Stimulated activated CD8-positive, alpha-beta memory T cell treated with anti-CD3 and anti-CD28 coated beads, Interleukin-4, amount 100 ng/mL, for 48 hours (primary cell): ENCODE data around the gene SPATS2L.

Experiments
- DNase-seq: peaks from one replicate; pipeline ENCODE4 v3.0.0-alpha.2; 2020

SPATS2L gene

GRCh38 chr2:200297989-200298388, 8.5 kb upstream of the SPATS2L start:
- DNase-seq: no peak

- DNase-seq: no peak
These were observed 7.7 kb upstream of the SPATS2L start for GRCh38 chr2:200298816-200299215.

GRCh38 chr2:200300065-200300464, 6.4 kb upstream of the SPATS2L start:
- DNase-seq: no peak

DNA sequence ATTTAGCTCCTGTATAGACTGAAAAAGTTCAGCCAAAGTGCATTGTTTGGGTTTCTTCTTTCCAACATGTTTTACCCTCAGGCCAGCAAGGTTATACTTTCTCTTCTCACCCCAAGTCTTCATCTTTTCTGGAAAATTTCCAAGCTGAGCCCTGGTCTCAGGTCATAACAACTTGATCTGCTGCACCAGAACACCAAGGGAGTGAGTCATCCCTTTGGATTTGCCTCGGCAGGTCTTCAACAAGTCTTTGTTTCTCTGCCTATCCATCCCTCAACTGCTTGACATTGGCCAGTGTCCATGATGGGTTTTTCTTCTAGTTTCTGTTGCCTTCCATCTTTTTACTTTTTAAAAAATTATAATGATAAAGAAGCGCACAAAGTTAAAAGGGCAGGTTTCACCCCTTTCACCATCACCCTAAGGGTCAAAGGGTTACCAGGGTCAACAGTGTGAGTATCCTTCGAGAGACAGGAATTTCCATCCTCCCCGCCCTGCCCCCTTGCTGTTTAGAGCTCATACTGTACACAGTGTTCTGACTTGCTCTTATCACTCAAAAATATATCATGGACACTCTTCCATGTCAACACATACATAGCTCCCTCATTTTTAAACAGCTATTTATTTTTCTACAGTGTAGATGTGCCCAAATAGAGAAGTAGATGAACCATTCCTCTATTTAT, 5.7 kb upstream of the SPATS2L start:
- DNase-seq: no peak

DNA sequence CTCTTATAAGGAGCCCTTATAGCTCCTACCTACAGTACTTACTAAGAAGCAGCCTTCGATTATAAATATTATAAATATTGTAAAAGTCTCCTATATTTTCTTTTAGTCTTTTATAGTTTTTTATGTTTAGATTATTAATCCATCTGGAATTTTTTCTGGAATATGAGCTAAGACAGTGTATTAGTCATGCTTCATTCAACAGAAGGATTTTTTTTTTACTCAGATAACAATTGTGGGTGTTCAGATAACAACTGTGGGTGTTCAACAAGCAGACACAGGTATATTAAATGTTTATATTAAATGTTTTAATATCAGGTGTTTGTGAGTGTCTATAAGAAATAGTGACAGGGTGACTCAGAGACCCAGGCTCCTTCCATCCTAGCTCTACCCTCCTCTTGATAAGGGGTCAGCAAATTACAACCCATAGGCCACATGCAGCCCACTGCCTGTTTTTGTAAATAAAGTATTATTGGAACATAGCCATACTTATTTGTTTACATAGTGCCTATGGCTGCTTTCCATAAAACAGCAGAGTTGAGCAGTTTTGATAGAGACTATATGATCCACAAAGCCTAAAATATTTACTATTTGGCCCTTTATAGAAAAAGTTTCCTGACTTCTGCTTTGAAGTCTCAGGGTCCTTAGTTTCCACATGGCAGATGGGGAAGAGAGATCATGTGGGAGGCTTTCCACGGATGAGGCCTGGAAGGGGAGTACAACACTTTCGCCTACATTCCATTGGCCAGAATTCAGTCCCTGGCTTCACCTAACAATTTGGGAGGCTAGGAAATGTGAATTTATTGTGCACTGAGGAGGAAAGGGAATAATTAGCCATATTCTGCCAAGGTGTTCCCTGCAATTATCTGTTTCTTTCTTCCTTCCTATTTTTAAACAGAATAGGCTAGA, 4.3 kb upstream of the SPATS2L start:
- no peak for DNase-seq

DNA sequence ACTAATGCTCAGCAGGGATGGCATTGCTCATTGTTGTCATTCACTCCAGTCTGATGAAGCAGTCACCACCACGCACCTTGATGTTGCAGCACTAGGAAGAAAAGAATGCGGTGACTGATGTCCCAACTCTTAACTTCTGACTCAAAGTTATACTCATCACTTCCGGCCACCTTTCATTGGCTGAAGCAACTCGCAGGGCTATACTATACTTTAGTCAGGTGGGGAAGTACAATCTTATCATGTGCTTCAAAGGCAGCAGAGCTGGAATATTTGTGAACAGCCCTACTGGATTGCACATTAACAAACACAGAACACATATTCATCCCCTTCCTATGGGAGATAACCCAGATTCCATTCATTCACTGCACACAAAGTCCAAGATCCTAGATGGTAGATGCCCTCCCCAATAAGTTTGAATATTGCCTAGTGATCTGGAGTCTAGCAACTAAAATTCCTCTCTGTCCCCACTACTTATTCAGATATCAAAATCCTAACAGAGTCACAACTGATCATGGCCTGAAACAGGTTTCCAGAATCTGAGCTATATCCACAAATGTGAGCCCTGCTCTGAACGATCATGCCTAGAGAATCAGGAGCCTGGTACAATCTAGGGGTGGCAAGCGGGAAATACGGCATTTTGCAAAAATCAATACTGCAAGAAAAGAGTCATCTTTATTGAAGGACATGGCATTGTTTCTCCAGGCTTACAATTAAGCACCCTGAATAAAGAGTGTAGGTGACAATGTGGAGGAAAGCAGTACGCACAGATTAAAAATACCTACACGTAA, 3.4 kb upstream of the SPATS2L start:
- no peak for DNase-seq

DNA sequence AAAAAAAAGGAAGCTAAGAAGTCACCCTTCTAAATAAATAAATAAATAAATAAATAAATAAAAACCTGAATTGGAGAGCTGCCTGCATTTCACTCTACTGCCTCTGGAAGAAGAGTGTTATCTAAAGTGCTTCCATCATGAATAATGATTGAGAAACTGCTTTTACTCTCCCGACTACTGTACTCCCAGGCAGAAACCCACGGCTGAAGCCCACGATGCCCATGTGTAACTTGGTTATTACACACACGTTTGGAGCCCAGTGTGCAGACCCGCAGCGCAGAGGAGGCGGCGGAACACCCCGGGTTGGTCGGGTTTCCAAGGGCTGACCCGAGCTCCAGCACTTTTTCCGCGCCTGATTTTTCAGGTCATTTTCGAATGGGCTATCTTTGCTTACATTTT, 697 bp upstream of the SPATS2L start:
- DNase-seq: peak; percentile 34

DNA sequence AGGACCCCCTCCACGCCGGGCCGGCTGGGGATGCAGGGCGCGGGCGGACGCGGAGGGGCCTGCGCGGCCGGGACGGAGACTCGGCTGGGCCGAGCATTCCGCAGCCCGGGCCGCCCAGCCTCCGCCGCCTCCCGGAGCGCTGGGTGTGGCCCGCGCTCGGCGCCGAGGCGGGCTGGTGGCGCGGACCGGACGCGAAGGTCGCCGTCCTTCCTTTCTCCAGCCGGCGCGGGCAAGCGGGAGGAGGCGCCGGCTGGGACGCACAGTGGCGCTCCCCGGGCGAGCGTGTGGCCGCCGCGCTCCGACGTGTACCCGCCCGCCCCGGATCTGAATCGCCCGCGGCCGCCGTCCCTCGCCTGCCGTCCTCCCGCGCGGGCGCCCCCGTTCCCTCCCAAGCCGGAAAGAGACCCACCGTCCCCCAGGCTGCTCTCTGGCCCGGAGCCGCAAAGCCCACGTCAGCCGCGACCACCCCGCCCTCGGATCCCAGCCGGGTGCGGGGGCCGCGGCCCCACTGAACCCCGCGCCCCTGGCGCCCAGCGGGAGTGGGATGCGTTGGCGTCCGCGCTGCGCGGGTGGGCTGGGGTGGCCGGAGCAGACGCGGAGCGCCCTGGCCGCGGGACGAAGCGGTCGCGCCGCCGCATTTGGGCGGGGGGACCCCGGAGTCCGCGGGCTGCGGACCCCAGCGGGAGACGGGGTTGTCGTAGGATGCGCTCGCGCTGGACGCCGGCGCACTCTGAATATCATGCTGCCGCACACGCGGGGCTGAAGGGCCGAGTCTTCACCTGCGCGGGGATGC, 634 bp downstream of the SPATS2L start:
- DNase-seq: peak; percentile 43

DNA sequence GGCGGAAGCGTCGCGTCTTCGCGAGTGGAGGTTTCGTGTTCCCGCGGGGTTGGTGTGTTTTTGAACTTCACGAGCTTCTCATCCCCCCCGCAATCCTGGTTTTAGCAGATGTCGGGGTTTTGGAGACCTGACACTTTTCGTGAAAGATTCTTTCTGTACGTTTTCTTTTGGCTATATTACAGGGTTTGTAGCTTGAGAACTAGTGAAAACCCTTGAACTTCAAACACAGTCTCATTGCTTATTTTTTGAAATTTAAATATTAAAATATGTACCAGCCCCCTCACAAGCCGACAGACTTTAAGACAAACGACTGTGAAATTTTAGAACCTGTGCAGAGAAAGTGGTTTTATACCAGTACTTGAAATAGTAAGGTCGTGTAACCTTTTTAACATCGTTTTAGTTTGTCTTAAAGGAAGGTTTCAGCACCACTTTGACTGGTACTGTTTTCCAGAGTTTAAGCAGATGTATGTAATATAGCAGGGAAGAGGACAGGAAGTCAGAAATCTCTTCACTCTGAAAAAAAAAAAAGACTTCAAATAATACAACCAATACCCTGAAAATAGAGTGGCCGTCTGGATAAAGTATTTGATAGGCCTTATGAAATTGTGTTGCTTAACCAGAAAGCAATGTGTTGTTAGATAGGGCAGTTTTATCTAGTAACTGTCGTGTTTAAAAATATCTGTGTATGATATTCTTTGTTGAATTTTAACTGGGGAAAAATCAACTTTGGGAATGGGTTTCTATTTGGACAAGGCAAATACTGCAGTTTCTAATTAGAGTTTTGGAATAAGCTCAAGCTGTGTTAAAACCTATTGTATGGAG, 1.4 kb downstream of the SPATS2L start:
- DNase-seq: no peak

DNA sequence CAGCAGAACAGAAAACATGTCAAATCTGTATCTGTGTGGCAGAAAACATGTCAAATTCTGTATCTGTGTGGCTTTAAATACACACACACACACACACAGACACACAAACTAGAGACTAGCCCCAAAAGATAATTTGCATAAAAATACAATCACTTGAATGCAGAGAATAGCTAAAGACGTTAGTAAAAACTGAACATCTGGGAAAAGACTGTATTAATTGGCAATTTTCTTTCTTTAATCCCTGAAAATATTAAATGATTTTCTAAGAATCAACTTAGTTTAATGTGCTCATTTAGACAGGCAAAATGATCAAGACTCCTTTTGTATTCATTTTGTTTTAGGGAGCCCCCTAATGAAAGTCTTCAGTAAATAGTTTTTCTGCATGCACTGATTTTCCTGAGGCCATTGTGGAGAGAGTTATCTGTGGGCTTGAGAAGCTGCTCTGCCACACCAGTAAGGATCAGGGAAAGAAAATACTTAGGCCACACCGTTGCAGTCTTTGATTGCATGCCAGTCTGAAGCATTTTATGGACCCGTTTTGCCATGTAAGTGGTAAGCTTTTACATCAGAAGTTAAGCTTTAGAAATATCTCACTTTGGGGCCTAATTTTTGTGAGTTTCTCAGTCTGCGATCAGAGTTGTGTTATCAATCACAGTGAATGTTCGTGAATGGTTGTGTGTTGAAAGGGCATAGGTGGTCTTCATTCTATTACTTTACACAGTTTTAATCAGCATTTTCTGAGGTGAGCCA, 2.2 kb downstream of the SPATS2L start:
- DNase-seq: no peak

- DNase-seq: no peak
These were observed 3.0 kb downstream of the SPATS2L start for GRCh38 chr2:200309296-200310049.

GRCh38 chr2:200310545-200310971, 4.1 kb downstream of the SPATS2L start:
- DNase-seq: no peak

- DNase-seq: no peak
These were observed 4.6 kb downstream of the SPATS2L start for GRCh38 chr2:200311139-200311538.

- no peak for DNase-seq
These were observed 8.6 kb downstream of the SPATS2L start for GRCh38 chr2:200314976-200315567.

- no peak for DNase-seq
These were observed 11.5 kb downstream of the SPATS2L start for GRCh38 chr2:200317975-200318374.

GRCh38 chr2:200318940-200319435, 12.5 kb downstream of the SPATS2L start:
- DNase-seq: no peak

GRCh38 chr2:200319548-200320337, 13.2 kb downstream of the SPATS2L start:
- DNase-seq: no peak

DNA sequence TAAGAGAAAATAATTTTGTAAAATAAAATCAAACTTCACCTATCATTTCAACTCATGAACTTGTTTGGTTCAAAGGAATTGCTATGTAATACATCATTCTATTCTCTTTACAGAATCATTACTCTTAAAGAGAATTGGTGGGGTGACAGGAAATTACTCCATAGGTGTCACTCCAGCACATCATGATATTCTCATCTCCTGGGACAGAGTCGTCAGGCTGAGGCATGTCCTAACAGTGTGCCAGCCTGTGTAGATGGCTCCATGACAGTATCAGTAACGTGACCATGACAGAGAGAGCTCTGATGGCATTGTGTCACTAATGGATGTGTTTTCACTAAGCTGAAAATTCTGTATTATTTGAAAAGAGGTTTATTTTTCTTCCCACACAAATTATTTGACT, 13.9 kb downstream of the SPATS2L start:
- no peak for DNase-seq

- no peak for DNase-seq
These were observed 14.5 kb downstream of the SPATS2L start for GRCh38 chr2:200320991-200321390.
